ENCODE measurements around the gene PAX6. TPM values are rescaled to one million over a fixed set of nuclear protein-coding genes. Genes with fewer than 3 reads are reported as not detected.

PAX6 gene
- polyA plus RNA-seq, 1 of the 3 experiments (the other 2 are of a cell fraction): not detected

GRCh38 chr11:31740131-31740530, 71.0 kb downstream of the PAX6 start:
- no peaks in the 10 kb centered on the region for H4K20me1 ChIP-seq (ENCODE audit: insufficient read depth)
- H3K4me3 ChIP-seq (ENCODE audit: low read depth in 2 of 2, low read length in 1 of 2): no peak overlapping the region
- no peak overlapping the region for H2AFZ ChIP-seq (ENCODE audit: low read depth)
- no peaks in the 10 kb centered on the region for H3F3A ChIP-seq (replicated peaks; ENCODE audit: insufficient read depth)
- H3K4me2 ChIP-seq: no peak overlapping the region
- CTCF ChIA-PET: no interaction called here
- H3K36me3 ChIP-seq (replicated peaks in 1 of 2; ENCODE audit: control insufficient read depth in 1 of 2, insufficient read depth in 2 of 2, low read length in 1 of 2): no peaks in the 10 kb centered on the region
- 26% methylated on average over 1 of the region's 1 CpG for WGBS (ENCODE audit: low lambda C conversion rate)
- H3K4me1 ChIP-seq (ENCODE audit: control insufficient read depth in 1 of 2, insufficient read depth in 2 of 2, low read depth in 1 of 2, low read length in 1 of 2): no peaks in the 10 kb centered on the region
- no peaks in the 10 kb centered on the region for H3K27me3 ChIP-seq (ENCODE audit: insufficient read depth)
- no peaks in the 10 kb centered on the region for H3K9me2 ChIP-seq
- DNase-seq: no peak
- no peak overlapping the region for H3K9ac ChIP-seq
- TF ChIP-seq FOXJ3 (CRISPR knock-in tag; IDR thresholded peaks at IDR 0.05) (no peak), EP300 (IDR thresholded peaks at IDR 0.05; ENCODE audit: borderline replicate concordance in 1 of 2, low read depth in 1 of 2, low read length in 1 of 2) (no peak), GATA2 (CRISPR knock-in tag; IDR thresholded peaks at IDR 0.05) (no peak), ELF1 (IDR thresholded peaks at IDR 0.05) (no peak), RCOR1 (IDR thresholded peaks at IDR 0.05; ENCODE audit: low read length) (no peak), CHD2 (IDR thresholded peaks at IDR 0.05; ENCODE audit: low read length, partially characterized antibody) (no peak), FOXM1 (IDR thresholded peaks at IDR 0.05; ENCODE audit: low read depth) (no peak), NFIC (IDR thresholded peaks at IDR 0.05; ENCODE audit: borderline replicate concordance) (no peak), USF1 (IDR thresholded peaks at IDR 0.05; ENCODE audit: borderline replicate concordance, low read depth) (no peak), RFX5 (IDR thresholded peaks at IDR 0.05; ENCODE audit: low read length) (no peak), NRF1 (IDR thresholded peaks at IDR 0.05; ENCODE audit: low read depth, low read length) (no peak), MAX (IDR thresholded peaks at IDR 0.05; ENCODE audit: low read depth) (no peak), REST (IDR thresholded peaks at IDR 0.05; ENCODE audit: low read depth, low read length) (no peak), MEF2A (IDR thresholded peaks at IDR 0.05; ENCODE audit: borderline replicate concordance, low read depth) (no peak), TAF1 (IDR thresholded peaks at IDR 0.05; ENCODE audit: borderline replicate concordance, low read depth, low read length) (no peak), POLR2AphosphoS5 (IDR thresholded peaks at IDR 0.05; ENCODE audit: low read depth, low read length) (no peak), USF2 (IDR thresholded peaks at IDR 0.05; ENCODE audit: borderline replicate concordance, low read depth, low read length) (no peak), TCF12 (IDR thresholded peaks at IDR 0.05) (no peak)
- POLR2A ChIA-PET: no interaction called here
- H3K79me2 ChIP-seq (ENCODE audit: insufficient read depth): no peaks in the 10 kb centered on the region
- H3K9me3 ChIP-seq: no peaks in the 10 kb centered on the region
- no peak overlapping the region for H3K27ac ChIP-seq (ENCODE audit: low read depth in 2 of 2, low read length in 1 of 2)
